GM15510 (cell line): Measurements from ENCODE around the gene SLC16A8.
A peak's percentile ranks its signal among the peaks of the same experiment; 100 is the strongest.

Experiments used
- POLR2A ChIP-seq: IDR thresholded peaks from 3 replicates; pipeline ENCODE4 v1.6.1; 2011; ENCODE audit warnings: borderline replicate concordance; ENCODE audit not compliant: insufficient read length; ENCODE audit errors: extremely low read depth

SLC16A8 gene

DNA sequence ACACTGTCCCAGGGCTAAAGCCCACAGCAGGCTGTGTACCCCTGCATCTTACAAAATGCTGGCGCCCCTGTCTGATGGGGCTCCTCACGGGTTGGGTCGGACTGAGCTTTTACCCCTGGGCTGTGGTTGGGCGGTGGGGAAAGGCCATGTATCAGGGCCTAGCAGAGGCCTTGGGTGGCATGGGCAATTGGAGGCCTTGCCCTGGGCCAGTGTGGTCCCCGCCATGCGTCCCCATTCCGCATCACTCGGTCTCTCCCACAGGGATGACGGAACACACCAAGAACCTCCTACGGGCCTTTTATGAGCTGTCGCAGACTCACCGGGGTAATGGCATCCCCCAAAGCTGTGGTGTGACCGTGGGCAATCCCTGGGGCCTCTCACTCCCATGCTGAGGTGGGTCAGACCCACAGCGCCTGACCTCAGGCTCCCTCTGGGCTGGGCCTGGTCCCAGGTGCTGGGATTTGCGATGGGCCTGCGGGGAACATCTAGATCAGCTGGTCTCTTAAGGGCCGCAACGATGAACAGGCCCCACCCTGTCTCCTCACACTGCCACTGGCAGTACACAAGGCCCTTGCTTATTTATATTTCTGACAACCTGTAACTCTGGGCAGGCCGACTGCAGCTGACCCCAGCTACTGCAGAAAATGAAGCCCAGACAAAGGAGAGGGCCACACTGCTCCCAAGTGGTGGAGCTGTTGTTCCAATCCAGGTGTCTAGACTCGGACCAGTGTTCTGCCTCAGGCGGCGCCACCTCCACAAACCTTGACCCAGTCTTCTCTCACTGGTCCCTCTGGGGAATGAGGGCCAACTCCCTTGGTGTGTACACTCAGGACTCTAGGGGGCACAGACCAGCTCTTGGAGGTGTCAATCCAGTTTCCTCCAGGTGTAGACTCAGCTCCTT, 12.3 kb downstream of the SLC16A8 start:
- no peak for TF ChIP-seq POLR2A

- no peak for TF ChIP-seq POLR2A
Observed at GRCh38 chr22:38070250-38070921, 13.6 kb downstream of the SLC16A8 start.

GRCh38 chr22:38069372-38070249, 14.4 kb downstream of the SLC16A8 start:
- TF ChIP-seq POLR2A = no peak

- no peak for TF ChIP-seq POLR2A
Observed at GRCh38 chr22:38068641-38069371, 15.2 kb downstream of the SLC16A8 start.

GRCh38 chr22:38067761-38068360, 16.1 kb downstream of the SLC16A8 start:
- no peak for TF ChIP-seq POLR2A

DNA sequence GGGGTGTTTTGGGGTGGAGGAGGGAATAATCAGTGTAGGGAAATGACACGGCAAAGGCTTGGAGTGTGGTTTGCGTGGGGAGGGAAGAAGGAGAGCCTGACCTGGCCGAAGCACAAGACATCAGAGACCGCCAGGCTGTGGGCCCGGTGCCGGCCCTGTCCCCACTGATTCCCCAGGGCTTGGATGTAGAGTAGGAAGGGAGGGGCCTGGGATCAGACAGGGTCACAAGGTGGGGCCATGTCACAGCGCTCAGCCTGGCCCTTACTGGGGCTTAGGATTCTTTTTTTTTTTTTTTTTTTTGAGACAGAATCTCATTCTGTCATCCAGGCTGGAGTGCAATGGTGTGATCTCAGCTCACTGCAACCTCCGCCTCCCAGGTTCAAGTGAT, 17.0 kb downstream of the SLC16A8 start:
- no peak for TF ChIP-seq POLR2A

GRCh38 chr22:38066381-38067027, 17.5 kb downstream of the SLC16A8 start:
- TF ChIP-seq POLR2A = no peak

DNA sequence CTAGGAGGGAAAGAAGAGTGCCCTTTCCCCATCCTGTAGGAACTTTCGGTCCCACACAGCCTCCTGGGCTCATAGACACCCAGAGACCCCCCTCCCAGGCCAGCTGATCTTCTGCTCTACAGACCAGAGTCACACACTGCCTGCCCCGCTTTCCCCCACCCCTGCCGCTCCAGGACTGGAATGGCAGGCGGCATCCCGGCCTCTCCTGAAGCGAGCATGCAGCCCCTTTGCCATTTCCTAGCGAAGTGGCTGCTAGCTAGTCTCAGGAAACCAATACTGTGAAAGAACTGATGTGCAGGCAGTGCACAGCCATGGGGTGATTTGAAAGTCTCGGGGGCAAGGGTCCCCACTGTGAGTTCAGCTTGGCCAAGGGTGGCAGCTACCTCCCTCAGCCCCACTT, 18.4 kb downstream of the SLC16A8 start:
- no peak for TF ChIP-seq POLR2A

DNA sequence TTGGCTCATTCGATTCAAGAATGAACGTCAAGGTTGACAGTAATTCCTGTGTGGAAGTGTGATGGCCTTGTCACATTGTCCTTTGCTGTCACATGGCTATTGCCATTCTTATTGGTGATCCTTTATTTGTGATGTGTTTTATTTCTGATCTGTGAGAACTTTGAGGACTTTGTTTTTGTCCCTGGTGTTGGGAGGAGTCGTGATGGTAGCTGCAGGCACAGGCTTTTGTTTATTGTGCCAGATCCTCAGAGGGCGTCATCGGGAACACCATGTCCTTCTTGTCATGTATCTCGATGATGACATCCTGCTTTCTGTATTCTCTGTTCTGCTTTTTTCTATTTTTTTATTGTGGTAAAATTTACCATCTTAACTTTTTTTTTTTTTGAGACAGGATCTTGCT, 21.2 kb downstream of the SLC16A8 start:
- TF ChIP-seq POLR2A = no peak

- peak; percentile 50 for TF ChIP-seq POLR2A
Observed at GRCh38 chr22:38056969-38057891, 26.8 kb downstream of the SLC16A8 start, which contains the start of gene PICK1. Gene PICK1 (plus strand): TSS chr22:38057404. CDS start chr22:38057810, 406 bp downstream.

DNA sequence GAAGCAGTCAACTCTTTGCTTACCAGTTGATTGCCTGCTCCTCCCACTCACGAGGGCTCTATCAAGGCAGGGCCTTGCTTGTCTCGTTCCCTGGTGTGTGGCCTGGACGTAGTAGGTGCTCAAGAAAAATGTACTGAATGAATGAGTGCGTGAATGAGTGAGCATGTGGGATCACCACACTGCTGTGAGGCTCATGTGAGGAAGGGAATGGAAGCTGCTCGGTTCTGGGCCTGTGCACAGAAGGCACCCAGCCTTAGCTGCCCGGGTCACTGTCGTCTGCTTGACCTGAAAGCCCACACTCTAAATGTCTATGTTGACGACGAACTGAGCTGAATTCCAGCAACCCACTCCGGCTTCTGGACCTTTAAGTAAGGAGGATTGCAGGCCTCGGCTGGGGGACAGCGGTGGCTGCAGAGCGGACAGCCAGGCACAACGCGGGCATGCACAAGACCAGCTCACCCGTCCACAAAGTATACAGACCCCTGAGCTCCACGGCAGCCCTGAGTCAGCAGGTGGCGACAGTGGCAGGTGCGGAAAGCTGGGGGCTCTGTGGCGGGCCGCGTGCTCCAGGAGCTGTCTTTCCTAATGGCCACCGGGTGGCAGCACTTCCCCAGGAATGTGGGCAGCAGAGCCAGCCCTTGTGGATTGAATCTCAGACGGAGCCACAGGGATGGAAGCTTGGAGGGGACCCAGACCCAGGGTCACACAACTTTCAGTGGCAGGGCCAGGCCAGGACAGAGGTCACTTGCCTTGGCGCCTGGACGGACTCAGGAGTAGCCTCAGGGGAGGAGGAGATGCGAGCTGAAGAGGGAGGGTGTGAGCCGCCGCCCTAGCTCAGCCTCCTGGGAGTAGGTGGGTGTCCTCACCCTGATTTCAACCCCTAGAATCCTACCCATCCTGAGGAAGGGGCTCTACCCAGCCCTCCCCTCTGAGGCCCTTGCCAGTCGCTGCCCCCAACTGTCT, 31.8 kb downstream of the SLC16A8 start:
- TF ChIP-seq POLR2A = no peak

DNA sequence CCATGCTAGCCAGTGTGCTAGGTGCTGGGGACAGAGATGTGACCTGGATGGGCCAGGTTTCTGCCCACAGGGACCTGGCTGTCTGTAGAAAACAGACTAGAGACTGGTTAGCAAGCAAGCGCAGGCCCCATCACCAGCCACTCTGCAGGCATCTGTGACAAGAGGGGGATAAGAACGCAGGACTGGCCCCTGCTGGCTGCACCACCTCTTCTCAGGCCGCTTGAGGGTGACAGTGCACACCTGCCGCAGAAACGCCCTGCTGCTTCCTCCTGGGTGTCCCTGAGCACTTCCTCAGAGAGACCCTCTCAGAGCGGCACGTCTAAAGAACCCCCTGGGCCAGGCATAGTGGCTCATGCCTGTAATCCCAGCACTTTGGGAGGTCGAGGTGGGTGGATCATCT, 32.7 kb downstream of the SLC16A8 start:
- no peak for TF ChIP-seq POLR2A

DNA sequence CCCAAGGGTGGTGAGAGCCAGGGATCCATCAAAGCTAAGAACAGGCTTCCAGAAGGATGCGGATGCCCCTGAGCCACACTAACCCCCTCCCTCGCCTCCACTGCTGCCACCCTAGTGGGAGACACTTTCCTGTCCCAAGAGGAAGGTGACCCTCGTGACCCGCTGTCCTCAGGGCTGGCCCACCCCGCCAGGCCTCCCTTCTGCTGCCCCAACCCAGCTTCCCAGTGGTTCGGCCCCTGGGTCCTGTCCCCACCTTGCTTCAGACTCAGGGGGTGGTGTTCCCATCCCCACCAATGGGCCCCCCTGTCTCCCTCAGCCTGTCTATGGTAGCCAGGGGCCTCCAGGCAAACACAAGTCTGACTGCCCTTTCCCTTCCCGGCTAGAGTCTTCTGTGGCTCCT, 33.3 kb downstream of the SLC16A8 start:
- no peak for TF ChIP-seq POLR2A
